Stimulated activated CD8-positive, alpha-beta memory T cell treated with anti-CD3 and anti-CD28 coated beads, Interleukin-2, amount 100 ng/mL, for 48 hours (primary cell): ENCODE measurements around the gene AQP3.
"Not testable (repeated sequence)": the region's sequence is repeated elsewhere in the genome, so short reads cannot be mapped to it uniquely, and the experiment has no call there.

ENCODE experiments used
- DNase-seq, 2 donors: peaks; one replicate each; pipeline ENCODE4 v3.0.0-alpha.2; 2020; ENCODE audit warnings: low read depth in 2 of 2

The AQP3 gene

DNA sequence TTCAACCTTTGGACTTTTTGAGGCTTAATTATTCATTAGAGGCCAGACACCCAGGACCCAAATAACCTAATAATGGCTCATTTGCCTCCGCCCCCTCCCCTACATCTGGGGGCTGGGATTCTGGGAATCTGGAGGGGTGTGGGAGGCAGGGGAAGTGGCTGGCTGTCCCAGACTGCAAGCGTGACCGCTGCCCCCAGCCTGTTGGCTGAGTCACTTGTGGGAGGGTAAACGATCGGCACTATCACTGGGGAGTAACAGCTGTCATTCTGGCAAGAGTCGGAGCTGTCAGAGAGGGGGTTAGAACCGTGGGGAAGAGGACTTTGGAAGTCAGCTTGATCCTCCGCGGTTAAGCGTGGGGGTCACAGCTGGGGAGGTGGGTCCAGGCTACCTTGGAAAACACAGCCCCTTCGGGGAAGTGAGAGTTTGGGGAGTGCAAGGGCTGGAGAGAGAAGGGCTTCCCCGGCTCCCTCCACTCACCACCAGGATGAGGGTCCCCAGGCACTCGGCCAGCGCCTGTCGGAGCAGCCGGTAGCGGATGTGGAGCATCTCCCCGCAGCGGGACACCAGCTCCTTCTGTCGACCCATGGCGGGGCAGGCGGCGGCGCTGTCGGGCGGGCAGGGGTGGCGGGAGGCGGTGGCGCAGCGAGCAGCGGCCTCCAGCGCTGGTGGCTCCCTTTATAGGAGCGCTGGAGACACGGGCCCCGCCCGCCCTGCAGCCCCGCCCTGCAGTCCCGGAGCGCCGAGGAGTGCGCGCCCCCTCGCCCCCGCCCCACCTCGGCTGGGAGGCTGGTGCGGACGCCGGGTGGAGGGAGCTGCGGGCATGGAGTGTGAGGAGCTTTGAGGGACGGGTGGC lies at the start of gene AQP3:
TSS of gene AQP3 (minus strand) at position 648 of the 853 bp plus-strand sequence. CDS start at position 585, 63 bp downstream.
- peak in 1 of 2 donors; percentile 45 for DNase-seq

DNA sequence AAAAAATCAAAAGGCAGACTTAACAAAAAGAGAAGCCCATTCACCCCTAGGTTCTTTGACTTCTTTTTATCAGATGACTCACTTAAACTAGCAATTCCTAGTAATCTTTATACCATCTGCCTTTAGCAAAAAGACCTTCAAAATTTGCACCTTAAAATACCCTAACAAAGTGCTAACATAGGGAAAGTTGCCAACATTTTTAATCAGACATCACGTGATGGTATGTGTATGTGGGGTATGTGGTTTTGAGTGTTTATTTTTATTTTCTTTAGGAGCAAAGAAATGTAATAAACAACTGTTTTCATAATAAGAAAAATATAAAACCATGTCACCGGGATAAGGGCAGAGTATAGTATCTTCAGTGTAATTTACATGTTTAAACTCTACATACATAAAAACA lies 46.4 kb upstream of the AQP3 start:
- DNase-seq = not testable (repeated sequence)

DNA sequence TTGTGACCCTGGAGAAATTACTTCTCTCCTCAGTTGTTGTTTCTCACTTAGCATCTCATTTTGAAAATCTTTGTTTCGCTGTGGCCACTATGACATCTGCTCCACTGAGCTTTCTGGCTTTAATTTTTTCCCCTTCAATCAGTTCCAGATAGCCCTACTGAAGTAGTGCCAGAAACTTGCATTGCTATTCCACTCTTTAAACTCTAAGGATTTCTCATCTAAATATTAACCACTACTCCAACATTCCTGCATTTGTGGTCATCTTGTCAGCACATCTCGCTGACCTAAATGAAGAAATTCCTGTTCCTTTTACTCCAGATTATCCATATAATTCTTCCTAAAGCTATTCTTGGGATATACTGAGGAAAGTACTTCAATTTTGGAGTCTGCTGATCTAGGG lies 41.7 kb upstream of the AQP3 start:
- DNase-seq = no peak

DNA sequence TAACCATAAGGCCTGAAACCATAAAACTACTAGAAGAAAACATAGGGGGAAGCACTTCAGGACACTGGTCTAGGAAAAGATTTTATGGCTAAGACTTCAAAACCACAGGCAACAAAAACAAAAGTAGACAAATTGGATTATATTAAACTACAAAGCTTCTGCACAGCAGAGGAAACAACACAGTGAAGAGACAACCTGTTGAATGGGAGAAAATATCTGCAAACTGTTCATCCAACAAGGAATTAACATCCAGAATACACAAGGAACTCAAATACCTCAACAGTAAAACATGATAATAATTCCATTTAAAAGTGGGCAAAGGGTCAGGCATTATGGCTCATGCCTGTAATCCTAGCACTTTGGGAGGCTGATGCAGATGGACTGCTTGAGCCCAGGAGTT lies 37.9 kb upstream of the AQP3 start:
- DNase-seq = not testable (repeated sequence)

DNA sequence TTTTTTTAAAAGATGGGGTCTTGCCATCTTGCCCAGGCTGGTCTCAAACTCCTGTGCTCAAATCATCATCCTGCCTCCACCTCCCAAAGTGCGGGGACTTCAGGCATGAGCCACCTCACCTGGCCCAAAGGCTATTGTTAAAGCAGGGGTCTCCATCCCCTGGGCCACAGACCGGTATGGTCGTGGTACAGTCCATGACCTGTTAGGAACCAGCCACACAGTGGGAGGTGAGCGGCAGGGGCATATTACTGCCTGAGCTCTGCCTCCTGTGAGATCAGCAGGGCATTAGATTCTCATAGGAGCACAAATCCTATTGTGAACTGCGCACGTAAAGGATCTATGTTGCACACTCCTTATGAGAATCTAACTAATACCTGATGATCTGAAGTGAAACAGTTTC lies 33.6 kb upstream of the AQP3 start:
- no peak for DNase-seq

DNA sequence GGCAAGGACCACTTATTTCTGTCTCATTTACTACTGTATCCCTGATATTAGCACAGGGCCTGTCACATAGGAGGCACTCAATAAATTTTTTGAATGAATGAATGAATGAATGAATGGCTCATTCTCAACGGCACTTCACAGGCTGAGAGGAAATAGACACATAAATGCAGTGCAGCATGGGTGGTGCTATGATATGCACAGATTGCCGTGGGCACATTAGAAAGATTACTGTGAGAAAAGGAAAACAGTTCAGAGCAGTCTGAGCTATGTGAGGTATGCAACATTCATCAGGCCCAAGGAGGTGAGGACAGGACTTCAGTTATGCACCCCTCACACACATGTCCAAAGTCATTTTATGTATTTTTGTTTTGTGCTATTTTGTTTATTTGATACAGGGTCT lies 32.7 kb upstream of the AQP3 start:
- no peak for DNase-seq

DNA sequence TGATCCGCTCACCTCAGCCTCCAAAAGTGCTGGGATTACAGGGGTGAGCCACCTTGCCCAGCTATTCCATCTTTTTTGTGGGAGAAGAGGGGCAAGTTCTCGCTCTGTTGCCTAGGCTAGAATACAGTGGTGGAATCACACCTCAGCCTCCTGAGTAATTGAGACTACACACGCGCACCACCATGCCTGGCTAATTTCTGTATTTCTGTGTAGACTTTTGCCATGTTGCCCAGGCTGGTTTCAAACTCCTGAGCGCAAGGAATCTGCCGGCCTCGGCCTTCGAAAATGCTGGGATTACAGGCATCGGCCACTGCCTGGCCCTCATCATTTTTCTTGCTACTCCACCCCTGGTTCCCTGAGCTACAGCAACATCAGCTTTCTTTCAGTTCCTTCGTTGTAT lies 29.1 kb upstream of the AQP3 start:
- no peak for DNase-seq

DNA sequence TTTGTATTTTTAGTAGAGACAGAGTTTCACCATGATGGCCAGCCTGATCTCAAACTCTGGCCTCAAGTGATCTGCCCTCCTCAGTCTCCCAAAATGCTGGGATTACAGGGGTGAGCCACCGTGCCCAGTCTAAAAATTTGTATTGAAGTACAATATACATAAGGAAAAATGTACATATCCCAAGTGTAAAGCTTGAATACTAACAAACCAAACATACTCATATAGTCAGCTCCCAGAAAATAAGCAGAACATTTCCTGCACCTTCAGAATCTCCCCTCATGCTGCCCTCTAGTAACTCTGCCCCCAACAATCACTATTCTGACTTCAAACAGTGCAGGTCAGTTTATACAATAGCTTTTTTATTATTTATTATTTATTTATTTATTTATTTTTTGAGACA lies 28.0 kb upstream of the AQP3 start:
- DNase-seq = no peak

DNA sequence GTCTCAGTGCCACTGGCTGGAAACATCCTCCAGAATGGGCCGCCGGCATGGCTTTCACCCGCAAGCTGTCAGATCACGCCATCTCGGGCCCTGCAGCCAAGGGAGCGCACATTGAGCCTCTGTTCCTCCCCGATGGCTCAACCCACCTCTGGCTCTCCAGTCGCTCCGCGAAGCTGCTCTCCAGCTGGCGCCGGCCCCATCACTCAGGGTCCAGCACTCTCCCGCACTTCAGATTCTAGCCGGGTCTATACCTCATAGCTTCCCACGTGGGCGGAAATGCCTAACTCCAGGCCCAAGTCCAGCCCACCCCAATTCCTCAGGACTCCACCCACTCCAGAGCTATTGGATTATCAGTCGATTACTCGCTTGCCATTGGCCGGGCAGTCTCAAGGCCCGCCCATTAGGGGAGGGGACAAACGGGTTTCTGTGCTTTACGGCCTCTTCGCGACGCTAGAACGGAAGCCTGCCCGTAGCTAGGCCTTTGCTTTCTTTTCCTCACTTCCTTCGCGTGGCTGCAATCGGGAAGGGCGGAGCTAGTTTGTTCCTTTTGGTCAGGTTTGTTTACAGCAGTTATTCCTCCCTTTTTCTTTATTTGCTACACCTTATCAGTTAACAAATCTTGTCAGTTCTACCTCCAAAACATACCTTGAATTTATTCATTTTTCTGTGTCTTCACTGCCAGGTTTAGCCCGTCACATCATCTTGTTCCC lies 26.4 kb upstream of the AQP3 start, which contains the start of gene NOL6:
TSS of gene NOL6 (minus strand) at position 282 of the 710 bp plus-strand sequence. CDS start at position 200, 82 bp downstream.
- peak; percentile 94 to 96 for DNase-seq

DNA sequence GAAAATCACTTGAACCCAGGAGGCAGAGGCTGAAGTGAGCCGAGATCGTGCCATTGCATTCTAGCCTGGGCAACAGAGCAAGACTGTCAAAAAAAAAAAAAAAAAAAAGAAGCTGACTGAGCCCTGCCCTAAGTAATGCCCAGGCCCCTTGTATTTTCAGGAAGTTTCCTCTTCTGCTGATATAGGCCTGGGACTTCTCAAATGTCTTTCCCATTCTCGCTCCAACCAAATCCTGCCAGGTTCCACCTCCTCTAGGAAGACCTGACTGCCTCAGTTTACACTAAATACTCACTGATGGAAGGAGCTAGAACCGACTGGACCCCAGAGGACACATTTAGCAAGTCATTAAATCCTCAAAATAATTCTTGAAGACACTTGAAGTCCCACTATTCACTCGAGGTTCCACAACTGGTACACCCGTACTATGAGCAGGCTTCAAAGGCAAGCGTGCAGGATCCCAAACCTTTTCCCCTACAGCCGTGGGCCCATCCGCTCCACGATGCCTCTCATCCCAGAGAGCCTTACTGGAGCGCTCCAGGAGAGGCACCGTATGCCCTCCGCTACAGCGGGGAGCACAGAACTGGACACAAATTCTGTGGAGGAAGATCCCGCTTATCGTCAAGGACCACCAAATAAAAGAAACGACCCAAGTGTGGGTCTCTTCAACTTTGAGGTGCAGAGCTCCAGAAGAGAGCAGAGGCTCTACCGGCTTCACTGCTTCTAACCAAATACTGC lies 25.7 kb upstream of the AQP3 start:
- no peak for DNase-seq

DNA sequence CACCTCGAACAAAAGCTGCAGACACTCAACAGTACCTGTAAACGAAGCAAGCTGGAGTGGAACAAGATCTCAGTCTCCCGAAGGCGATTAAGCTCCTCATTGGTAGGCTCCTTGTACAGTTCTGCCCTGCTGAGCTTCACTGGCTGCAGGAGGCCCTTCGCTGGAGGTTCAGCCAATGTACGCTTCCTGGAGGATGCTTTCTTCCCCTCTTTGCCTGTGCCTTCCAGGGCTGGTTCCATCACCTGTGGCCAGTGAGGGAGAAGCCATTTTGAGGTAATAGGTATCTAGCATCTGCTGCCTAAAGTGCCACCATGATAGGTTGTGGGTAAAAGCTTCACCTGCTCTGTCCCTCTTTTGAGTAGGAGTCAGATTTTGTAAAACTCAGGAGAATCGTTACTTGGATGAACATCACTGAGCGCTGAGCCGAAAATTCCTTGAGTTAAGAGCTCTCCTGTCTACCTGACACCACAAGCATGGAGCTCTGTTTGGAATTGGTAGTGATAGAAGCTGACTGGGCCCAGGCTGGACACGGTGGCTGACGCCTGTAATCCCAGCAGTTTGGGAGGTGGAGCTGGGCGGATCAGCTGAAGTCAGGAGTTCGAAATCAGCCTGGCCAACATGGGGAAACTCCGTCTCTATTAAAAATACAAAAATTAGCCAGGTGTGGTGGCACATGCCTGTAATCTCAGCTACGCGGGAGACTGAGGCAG lies 24.9 kb upstream of the AQP3 start:
- DNase-seq = no peak

DNA sequence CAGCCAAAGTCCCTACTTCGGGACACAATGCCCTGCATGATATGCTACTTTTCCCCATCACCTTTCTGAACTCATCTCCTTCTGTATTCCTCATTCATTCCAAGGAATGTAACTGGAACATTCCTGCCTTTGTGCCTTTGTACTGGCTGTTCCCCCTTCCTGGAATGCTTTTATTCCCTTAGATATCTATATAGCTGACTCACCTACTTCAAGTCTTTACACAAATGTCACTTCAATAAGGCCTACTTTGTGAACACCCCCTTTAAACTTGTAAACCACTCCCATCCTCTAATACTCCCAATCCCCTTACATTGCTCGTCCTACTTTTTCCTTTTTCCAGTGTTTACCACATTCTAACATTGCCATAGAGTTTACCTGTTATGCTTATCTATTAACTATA lies 24.0 kb upstream of the AQP3 start:
- no peak for DNase-seq

DNA sequence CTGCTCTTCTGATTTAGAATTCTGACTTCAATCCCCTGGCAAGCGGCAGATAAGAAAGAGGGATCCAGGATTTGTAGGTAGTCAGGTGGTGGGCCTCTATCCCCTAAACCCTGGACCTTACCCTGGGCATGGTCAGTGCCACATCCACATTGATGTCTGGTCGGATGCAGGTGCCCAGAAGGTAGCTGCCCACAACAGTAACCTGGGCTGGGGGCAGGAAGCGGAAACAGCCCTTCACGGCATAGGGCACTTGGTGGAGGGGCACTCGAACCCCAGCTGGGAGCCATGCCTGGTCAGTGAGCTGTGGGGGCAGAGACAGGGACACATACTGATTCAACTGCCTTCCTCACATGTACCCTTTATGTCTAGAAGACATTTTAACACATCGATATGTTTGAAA lies 22.5 kb upstream of the AQP3 start:
- no peak for DNase-seq

DNA sequence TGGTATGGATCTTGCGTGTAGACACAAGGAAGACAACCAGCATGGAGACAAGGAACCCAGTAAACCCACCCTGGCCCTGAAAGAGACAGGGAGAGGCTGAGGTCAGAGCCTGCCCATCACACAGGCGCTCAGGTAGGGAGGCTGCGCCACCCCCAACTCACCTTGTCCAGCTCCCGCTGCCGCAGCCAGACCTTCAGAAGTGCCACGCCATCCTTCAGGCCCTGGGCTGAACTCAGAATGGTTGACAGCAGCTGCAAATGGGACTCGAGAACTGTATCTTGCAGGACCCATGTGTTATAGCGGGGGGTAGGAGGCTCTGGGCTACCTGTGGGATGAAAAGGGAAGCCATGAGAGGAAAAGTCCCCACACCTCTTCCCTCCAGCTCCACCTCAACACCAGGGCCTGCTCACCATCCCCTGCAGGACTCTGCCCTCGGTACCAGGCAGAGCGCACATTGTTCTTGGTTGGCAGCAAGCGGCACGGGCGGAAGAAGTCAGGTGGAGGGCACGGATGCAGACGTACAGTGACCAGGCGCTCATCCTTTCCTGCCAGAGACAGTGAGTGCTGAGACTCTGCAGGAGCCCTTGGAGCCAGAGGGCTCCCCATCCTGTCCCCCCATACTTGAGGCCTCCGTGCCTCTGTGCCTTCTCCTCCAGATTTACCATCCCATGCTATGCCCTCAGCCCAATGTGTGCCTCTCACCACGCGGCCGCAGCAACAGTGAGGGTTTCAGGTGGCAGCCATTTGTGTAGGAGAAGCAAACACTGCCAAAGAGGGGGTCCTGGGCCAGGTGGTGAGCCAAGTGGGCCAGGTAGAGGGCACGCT lies 21.6 kb upstream of the AQP3 start:
- DNase-seq = no peak

DNA sequence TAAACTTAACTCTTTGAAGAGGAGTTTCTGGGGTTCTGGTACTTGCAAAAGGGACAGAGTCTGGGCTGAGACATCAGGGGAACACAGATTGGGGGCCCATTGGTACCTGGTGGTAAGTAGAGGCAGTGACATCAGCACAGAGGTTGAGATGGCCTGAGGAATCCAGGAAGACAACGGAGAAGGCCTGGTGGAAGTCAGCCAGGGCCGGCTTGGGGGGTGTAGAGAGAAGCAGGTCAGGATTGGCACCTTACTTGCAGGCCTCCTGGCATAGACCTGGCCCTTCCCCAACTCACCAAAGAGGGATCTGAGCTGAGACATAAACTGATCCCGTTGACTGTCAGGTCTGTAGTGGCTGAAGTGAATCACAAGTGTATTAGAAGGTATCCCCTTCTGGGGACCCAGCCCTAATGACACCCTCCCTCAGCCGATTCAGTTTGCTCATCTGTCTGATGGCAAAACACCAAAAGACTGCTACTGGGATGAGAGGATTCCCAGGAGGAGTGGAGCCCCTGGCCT lies 20.9 kb upstream of the AQP3 start:
- DNase-seq = no peak

DNA sequence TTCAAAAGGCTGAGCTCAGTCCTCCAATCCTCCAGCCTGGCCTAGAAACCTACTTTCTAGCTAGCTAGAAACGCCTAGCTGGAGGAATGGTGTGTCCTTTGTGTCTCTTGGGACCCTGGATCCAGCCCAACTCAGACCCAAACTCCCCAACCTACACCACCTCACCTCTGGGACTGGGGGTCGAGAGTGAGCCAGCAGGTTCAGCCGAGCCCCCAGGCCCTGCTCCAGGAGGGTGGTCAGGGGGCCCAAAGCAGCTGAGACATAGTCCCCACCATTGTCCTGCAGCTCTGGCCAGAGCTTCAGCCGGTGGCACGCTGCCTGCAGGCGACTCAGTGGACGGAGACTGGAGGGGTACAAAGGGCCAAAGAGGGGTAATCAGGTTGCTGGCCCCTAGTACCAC lies 20.1 kb upstream of the AQP3 start:
- DNase-seq = no peak

DNA sequence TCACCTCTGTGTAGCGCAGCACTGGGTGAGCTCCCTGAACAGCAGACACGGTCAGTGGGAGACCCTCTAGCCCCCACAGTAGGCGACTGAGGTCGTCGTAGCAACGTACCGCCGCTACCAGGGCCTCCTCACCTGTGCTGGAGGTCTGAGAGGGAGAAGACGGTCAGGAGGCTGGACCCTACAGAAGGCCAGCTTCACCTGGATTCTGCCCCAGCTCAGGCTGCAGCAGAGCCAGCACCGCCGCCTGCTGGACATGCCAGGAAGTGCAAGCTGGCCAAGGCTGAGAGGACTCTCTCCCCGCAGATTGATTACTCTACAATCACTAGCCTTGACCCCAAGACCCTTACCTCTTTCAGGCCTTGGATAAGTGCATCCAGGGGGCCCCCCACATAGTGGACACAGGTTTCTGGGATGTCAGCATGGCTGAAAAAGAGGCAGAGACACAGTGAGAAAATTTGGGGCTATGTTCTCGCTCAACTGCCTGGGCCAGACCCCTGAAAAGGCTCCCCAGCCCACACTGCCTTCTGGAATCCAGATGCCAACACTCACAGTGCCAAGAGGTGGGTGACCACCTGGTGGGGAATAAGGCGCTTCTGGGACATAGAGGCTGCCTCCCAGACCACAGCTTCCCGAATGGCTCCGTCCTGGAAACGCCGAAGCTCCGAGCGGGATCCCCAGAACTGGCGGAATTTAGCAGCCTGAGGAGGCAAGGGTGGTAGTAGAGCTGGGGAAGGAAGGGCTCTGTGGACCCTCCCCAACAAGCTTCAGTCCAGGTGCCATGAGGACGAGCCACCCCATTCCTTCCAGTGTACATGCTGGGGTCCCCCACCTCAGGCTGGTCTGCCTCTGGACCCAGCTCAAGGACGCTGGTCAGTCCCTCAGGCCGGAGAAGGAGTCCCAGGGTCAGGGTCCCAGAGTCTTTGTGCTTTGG lies 19.4 kb upstream of the AQP3 start:
- peak; percentile 58 to 63 for DNase-seq

DNA sequence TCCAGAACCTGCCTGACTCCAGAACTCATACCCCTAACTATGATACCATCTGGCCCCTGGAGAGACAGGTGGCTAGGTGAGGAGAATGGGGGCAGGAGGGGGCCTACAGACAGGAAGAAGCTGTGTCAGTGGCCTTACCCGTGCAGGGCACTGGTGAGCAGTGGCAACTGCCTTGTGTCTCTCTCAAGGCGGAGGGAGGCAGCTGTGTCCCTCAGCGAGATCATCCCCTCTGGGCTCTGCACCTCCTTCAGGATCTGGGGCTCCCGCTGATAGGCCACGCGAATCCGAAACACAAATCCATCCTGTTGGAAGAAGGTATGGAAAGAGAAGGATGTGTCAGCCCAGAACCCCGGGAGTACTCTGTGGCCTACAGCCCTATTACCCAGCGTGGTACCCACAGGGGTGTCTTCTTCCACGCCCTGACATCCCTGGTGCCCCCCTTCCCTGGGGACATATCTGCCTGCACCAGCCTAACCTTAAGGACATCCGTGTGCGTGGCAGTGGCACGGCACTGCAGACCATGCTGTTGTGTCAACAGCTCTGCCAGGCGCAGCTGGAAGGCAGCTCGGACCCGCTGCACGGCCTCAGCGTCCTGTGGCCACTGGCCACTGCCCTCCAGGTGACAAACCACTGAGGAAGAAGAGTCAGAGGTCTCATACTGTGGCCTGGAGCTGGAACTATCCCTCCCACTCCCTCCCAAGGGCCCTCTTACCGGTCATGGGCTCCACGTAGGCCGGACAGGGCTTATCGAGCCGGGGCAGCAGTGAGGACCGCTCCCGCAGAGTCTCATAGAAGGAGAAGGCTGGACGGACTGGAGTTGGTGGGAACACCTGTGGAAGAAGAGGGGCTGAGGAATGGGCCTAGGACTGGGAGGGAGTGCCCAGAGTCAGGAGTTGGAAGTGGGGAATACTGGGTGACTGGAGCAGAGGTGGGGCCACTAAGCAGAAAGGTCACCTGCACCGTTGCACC lies 18.5 kb upstream of the AQP3 start:
- DNase-seq = no peak
